Osteoblast (primary cell): Measurements from ENCODE around the gene MYLK. TPM values are rescaled to one million over a fixed set of nuclear protein-coding genes. Genes with fewer than 3 reads are reported as not detected.
"Not testable (repeated sequence)": the region's sequence is repeated elsewhere in the genome, so short reads cannot be mapped to it uniquely, and the experiment has no call there.

Experiments used
- DNase-seq: peaks from one replicate; pipeline ENCODE4 v3.0.0; 2011; ENCODE audit warnings: low spot score, mixed read lengths; ENCODE audit not compliant: insufficient read length; ENCODE audit errors: missing footprints
- H2AFZ ChIP-seq: 2 replicates; pipeline ENCODE4 v1.6.0; 2011; ENCODE audit warnings: mild to moderate bottlenecking, low read length
- H3K27ac ChIP-seq: 2 replicates; pipeline ENCODE4 v1.5.1; 2011; ENCODE audit warnings: mild to moderate bottlenecking, low read depth, low read length, moderate library complexity
- H3K27me3 ChIP-seq: 2 replicates; pipeline ENCODE4 v1.6.0; 2012; ENCODE audit warnings: mild to moderate bottlenecking, control low read depth, inconsistent platforms, low read length, moderate library complexity; ENCODE audit not compliant: insufficient read depth
- H3K36me3 ChIP-seq: 2 replicates; pipeline ENCODE4 v1.5.1; 2011; ENCODE audit warnings: mild to moderate bottlenecking, low read length, control low read depth, moderate library complexity; ENCODE audit not compliant: insufficient read depth
- H3K4me1 ChIP-seq: 2 replicates; pipeline ENCODE4 v1.5.1; 2011; ENCODE audit warnings: mild to moderate bottlenecking, low read length, control low read depth, moderate library complexity; ENCODE audit not compliant: insufficient read depth
- H3K4me2 ChIP-seq: 2 replicates; pipeline ENCODE4 v1.6.0; 2011; ENCODE audit warnings: mild to moderate bottlenecking, low read length; ENCODE audit not compliant: insufficient read depth
- H3K4me3 ChIP-seq: fragments of 200-600 bp; sonication (generic); 3 replicates; pipeline ENCODE4 v1.5.1; 2012; ENCODE audit warnings: mild to moderate bottlenecking, low read length, inconsistent platforms; ENCODE audit not compliant: insufficient read depth
- H3K79me2 ChIP-seq: 2 replicates; pipeline ENCODE4 v1.6.0; 2012; ENCODE audit warnings: mild to moderate bottlenecking, low read length, control low read depth, inconsistent platforms; ENCODE audit not compliant: insufficient read depth
- H3K9me3 ChIP-seq: 2 replicates; pipeline ENCODE4 v1.5.1; 2011; ENCODE audit warnings: low read depth, low read length, control low read depth
- H4K20me1 ChIP-seq: 2 replicates; pipeline ENCODE4 v1.6.0; 2012; ENCODE audit warnings: mild to moderate bottlenecking, low read length, control low read depth; ENCODE audit not compliant: insufficient read depth
- total RNA-seq: library from RNA; depleted of rRNA; stranded (reverse); fragments of >200 nt; gene quantifications from 2 replicates; pipeline ENCODE4 v1.2.3, GENCODE V29; 2012
- TF ChIP-seq, protein P1 (sequence below): IDR thresholded peaks from 2 replicates; pipeline ENCODE4 v1.5.1; 2011; ENCODE audit warnings: mild to moderate bottlenecking, low read depth, low read length, moderate library complexity; ENCODE audit errors: extremely low read depth

Gene MYLK
- total RNA-seq, 1 donor, result 268 TPM

GRCh38 chr3:123605789-123606234 is 278.3 kb downstream of the MYLK start:
- DNase-seq, result no peak

GRCh38 chr3:123603153-123603552 is 281.0 kb downstream of the MYLK start:
- H3K36me3 ChIP-seq, H2AFZ ChIP-seq, H3K79me2 ChIP-seq, H3K4me3 ChIP-seq, H4K20me1 ChIP-seq, H3K4me2 ChIP-seq, H3K27me3 ChIP-seq, DNase-seq, H3K27ac ChIP-seq, H3K9me3 ChIP-seq: not testable (repeated sequence)
- peaks cover 33% of the 10 kb centered on the region for H3K4me1 ChIP-seq

More at GRCh38 chr3:123605789-123606234, 278.3 kb downstream of the MYLK start:
- no peaks in the 10 kb centered on the region for H3K27me3 ChIP-seq
- peaks cover 3% of the 10 kb centered on the region for H3K79me2 ChIP-seq
- no peaks in the 10 kb centered on the region for H4K20me1 ChIP-seq
- no peak overlapping the region for H2AFZ ChIP-seq
- TF ChIP-seq, protein P1, sequence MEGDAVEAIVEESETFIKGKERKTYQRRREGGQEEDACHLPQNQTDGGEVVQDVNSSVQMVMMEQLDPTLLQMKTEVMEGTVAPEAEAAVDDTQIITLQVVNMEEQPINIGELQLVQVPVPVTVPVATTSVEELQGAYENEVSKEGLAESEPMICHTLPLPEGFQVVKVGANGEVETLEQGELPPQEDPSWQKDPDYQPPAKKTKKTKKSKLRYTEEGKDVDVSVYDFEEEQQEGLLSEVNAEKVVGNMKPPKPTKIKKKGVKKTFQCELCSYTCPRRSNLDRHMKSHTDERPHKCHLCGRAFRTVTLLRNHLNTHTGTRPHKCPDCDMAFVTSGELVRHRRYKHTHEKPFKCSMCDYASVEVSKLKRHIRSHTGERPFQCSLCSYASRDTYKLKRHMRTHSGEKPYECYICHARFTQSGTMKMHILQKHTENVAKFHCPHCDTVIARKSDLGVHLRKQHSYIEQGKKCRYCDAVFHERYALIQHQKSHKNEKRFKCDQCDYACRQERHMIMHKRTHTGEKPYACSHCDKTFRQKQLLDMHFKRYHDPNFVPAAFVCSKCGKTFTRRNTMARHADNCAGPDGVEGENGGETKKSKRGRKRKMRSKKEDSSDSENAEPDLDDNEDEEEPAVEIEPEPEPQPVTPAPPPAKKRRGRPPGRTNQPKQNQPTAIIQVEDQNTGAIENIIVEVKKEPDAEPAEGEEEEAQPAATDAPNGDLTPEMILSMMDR, result no peak
- H3K4me3 ChIP-seq, result no peak overlapping the region
- H3K27ac ChIP-seq, result peak overlapping the region; percentile 27
- peaks cover 33% of the 10 kb centered on the region for H3K4me1 ChIP-seq
- peaks cover 8% of the 10 kb centered on the region for H3K36me3 ChIP-seq
- H3K9me3 ChIP-seq, result no peaks in the 10 kb centered on the region
- H3K4me2 ChIP-seq, result peak overlapping the region; percentile 21

- no peak for DNase-seq
- Histone ChIP-seq H4K20me1 (no peaks in the 10 kb centered on the region), H3K79me2 (no peaks in the 10 kb centered on the region), H3K27me3 (no peaks in the 10 kb centered on the region), H3K4me3 (no peak overlapping the region), H3K4me2 (peak overlapping the region; percentile 6), H2AFZ (no peak overlapping the region), H3K4me1 (peaks cover 33% of the 10 kb centered on the region), H3K9me3 (no peaks in the 10 kb centered on the region), H3K27ac (no peak overlapping the region), H3K36me3 (no peaks in the 10 kb centered on the region)
- TF ChIP-seq, protein P1, result no peak
Observed at GRCh38 chr3:123602325-123602724, 281.8 kb downstream of the MYLK start.

- H3K4me1 ChIP-seq, result peaks cover 31% of the 10 kb centered on the region
- not testable (repeated sequence) for H3K4me3 ChIP-seq, H3K27me3 ChIP-seq, H3K27ac ChIP-seq, H3K9me3 ChIP-seq, H3K36me3 ChIP-seq, H3K4me2 ChIP-seq, H4K20me1 ChIP-seq, H2AFZ ChIP-seq, DNase-seq, H3K79me2 ChIP-seq
Observed at GRCh38 chr3:123600863-123601262, 283.3 kb downstream of the MYLK start.

GRCh38 chr3:123597561-123597960 is 286.6 kb downstream of the MYLK start:
- H4K20me1 ChIP-seq, result no peaks in the 10 kb centered on the region
- H3K4me3 ChIP-seq, result no peak overlapping the region
- no peak for DNase-seq

More at GRCh38 chr3:123597561-123597960, 286.6 kb downstream of the MYLK start:
- no peak overlapping the region for H3K27ac ChIP-seq
- H2AFZ ChIP-seq, result no peak overlapping the region
- H3K4me2 ChIP-seq, result no peak overlapping the region
- H3K27me3 ChIP-seq, result no peaks in the 10 kb centered on the region
- no peaks in the 10 kb centered on the region for H3K36me3 ChIP-seq
- H3K4me1 ChIP-seq, result peaks cover 13% of the 10 kb centered on the region
- TF ChIP-seq, protein P1, result no peak
- H3K79me2 ChIP-seq, result no peaks in the 10 kb centered on the region
- no peaks in the 10 kb centered on the region for H3K9me3 ChIP-seq
